AG04450 (cell line): ENCODE measurements around the gene ARHGAP32. TPM values are rescaled to one million over a fixed set of nuclear protein-coding genes. Genes with fewer than 3 reads are reported as not detected.
A peak's percentile ranks its signal among the peaks of the same experiment; 100 is the strongest.

ENCODE experiments used
- CTCF ChIA-PET: fragments of 300-600, 350-600 bp; formaldehyde crosslinking; extraction: SDS; loops from one replicate; lab custom pipeline; 2022; ENCODE audit warnings: antibody characterized with exemption, inconsistent platforms; lab: Charles Lee
- POLR2A ChIA-PET: fragments of 350-600 bp; formaldehyde crosslinking; extraction: SDS; loops from one replicate; lab custom pipeline; 2021; ENCODE audit warnings: antibody characterized with exemption, inconsistent platforms; lab: Yijun Ruan, JAX
- DNase-seq: peaks from one replicate; pipeline ENCODE4 v3.0.0-alpha.2; 2011; ENCODE audit warnings: low read depth, low spot score
- H3K27ac ChIP-seq: one replicate; pipeline ENCODE4 v1.5.1; 2012; ENCODE audit warnings: low read depth, low read length, control low read depth
- H3K27me3 ChIP-seq: one replicate; pipeline ENCODE4 v1.6.0; 2012; ENCODE audit warnings: low read length; ENCODE audit not compliant: control insufficient read depth, insufficient read depth
- H3K4me3 ChIP-seq: 2 replicates; pipeline ENCODE4 v1.5.1; 2011; ENCODE audit warnings: mild to moderate bottlenecking, low read depth, low read length, control low read depth
- H3K9me3 ChIP-seq: 2 replicates; pipeline ENCODE4 v1.5.1; 2012; ENCODE audit warnings: low read length; ENCODE audit not compliant: control insufficient read depth, insufficient read depth
- CTCF ChIP-seq: IDR thresholded peaks from 2 replicates; pipeline ENCODE4 v1.5.1; 2011; ENCODE audit warnings: low read depth, low read length, control low read depth, inconsistent platforms
- polyA plus RNA-seq: library from polyadenylated mRNA; depleted of rRNA; stranded (reverse); fragments of >200 nt; gene quantifications from 2 replicates; pipeline ENCODE4 v1.2.3, GENCODE V29; 2011

Gene ARHGAP32
- polyA plus RNA-seq, 1 experiment: 7.5 TPM

GRCh38 chr11:129234978-129235377 is 42.9 kb upstream of the ARHGAP32 start:
- POLR2A ChIA-PET: no interaction called here
- CTCF ChIA-PET: interaction anchor here (1.3 kb wide), 1 partner anchor 129 kb away, joined by 4 read pairs; no protein-coding TSS in a partner anchor
- Histone ChIP-seq H3K4me3 (no peak overlapping the region), H3K27ac (no peak overlapping the region), H3K9me3 (no peaks in the 10 kb centered on the region), H3K27me3 (no peaks in the 10 kb centered on the region)
- no peak for TF ChIP-seq CTCF
- DNase-seq: no peak

GRCh38 chr11:129230006-129230405 is 37.9 kb upstream of the ARHGAP32 start:
- H3K27me3 ChIP-seq: no peaks in the 10 kb centered on the region
- H3K9me3 ChIP-seq: no peaks in the 10 kb centered on the region
- no peak for DNase-seq
- H3K4me3 ChIP-seq: no peak overlapping the region
- no peak for TF ChIP-seq CTCF
- ChIA-PET POLR2A (no interaction called here), CTCF (interaction anchor here (0.6 to 2.9 kb wide), 4 partner anchors 12 to 102 kb away, joined by 3 to 14 read pairs (median 4); no protein-coding TSS in a partner anchor)
- H3K27ac ChIP-seq: no peak overlapping the region

- DNase-seq: no peak
- no peak overlapping the region for H3K4me3 ChIP-seq
- ChIA-PET POLR2A (no interaction called here), CTCF (interaction anchor here (1.0 kb wide), 1 partner anchor 90 kb away, joined by 4 read pairs; no protein-coding TSS in a partner anchor)
- H3K27me3 ChIP-seq: no peaks in the 10 kb centered on the region
- no peak overlapping the region for H3K27ac ChIP-seq
- H3K9me3 ChIP-seq: no peaks in the 10 kb centered on the region
- no peak for TF ChIP-seq CTCF
These were observed 34.2 kb upstream of the ARHGAP32 start for GRCh38 chr11:129226207-129226798.

- peak; percentile 13 for DNase-seq
- CTCF ChIA-PET: interaction anchor here (1.0 kb wide), 1 partner anchor 89 kb away, joined by 4 read pairs; no protein-coding TSS in a partner anchor
- POLR2A ChIA-PET: no interaction called here
- Histone ChIP-seq H3K9me3 (no peaks in the 10 kb centered on the region), H3K4me3 (no peak overlapping the region), H3K27me3 (no peaks in the 10 kb centered on the region), H3K27ac (no peak overlapping the region)
- no peak for TF ChIP-seq CTCF
These were observed 33.1 kb upstream of the ARHGAP32 start for GRCh38 chr11:129225190-129225589.

- no peak overlapping the region for H3K27ac ChIP-seq
These were observed 32.4 kb upstream of the ARHGAP32 start for GRCh38 chr11:129224538-129224937.

More at GRCh38 chr11:129224538-129224937, 32.4 kb upstream of the ARHGAP32 start:
- DNase-seq: no peak
- H3K27me3 ChIP-seq: no peaks in the 10 kb centered on the region
- H3K4me3 ChIP-seq: no peak overlapping the region
- CTCF ChIA-PET: interaction anchor here (0.6 kb wide), 1 partner anchor 81 kb away, joined by 3 read pairs; no protein-coding TSS in a partner anchor
- POLR2A ChIA-PET: no interaction called here
- TF ChIP-seq CTCF: no peak
- H3K9me3 ChIP-seq: no peaks in the 10 kb centered on the region
